Neural cell (in vitro differentiated cells): Measurements from ENCODE around the gene SH3PXD2A. TPM values are rescaled to one million over a fixed set of nuclear protein-coding genes. Genes with fewer than 3 reads are reported as not detected.

Experiments used
- H2AFZ ChIP-seq: fragments of 200-600, 300-800 bp; sonication (generic), shearing (Covaris generic); 2 replicates; pipeline ENCODE4 v1.6.0; 2014; ENCODE audit warnings: low read depth, mild to moderate bottlenecking, antibody characterized with exemption, low read length, moderate library complexity
- H3F3A ChIP-seq: fragments of 200-600 bp; shearing (Covaris generic); 2 replicates; pipeline ENCODE4 v1.6.1; 2016; ENCODE audit warnings: mild to moderate bottlenecking, moderate library complexity, mixed read lengths, antibody characterized with exemption, low read length; ENCODE audit not compliant: insufficient read depth, poor library complexity, severe bottlenecking
- H3K27ac ChIP-seq: fragments of 200-600, 300-800 bp; sonication (generic), shearing (Covaris generic); 2 replicates; pipeline ENCODE4 v1.5.1; 2014; ENCODE audit warnings: mild to moderate bottlenecking, low read length, moderate library complexity
- H3K27me3 ChIP-seq: fragments of 300-800, 200-600 bp; sonication (generic), shearing (Covaris generic); 2 replicates; pipeline ENCODE4 v1.6.0; 2014; ENCODE audit warnings: mild to moderate bottlenecking, low read depth, low read length, moderate library complexity; ENCODE audit not compliant: insufficient read depth
- H3K36me3 ChIP-seq: fragments of 300-800, 200-600 bp; sonication (generic), shearing (Covaris generic); 2 replicates; pipeline ENCODE4 v1.5.1; 2014; ENCODE audit warnings: mild to moderate bottlenecking, antibody characterized with exemption, low read length, moderate library complexity; ENCODE audit not compliant: insufficient read depth
- H3K4me2 ChIP-seq: fragments of 300-800, 200-600 bp; sonication (generic), shearing (Covaris generic); 2 replicates; pipeline ENCODE4 v1.6.0; 2014; ENCODE audit warnings: mild to moderate bottlenecking, low read length
- H3K4me3 ChIP-seq: fragments of 300-800, 200-600 bp; sonication (generic), shearing (Covaris generic); 2 replicates; pipeline ENCODE4 v1.5.1; 2014; ENCODE audit warnings: mild to moderate bottlenecking, low read length, moderate library complexity
- H3K79me2 ChIP-seq: fragments of 200-600 bp; shearing (Covaris generic); replicated peaks from 2 replicates; pipeline ENCODE4 v1.6.0; 2014; ENCODE audit warnings: mild to moderate bottlenecking, low read length, moderate library complexity; ENCODE audit not compliant: insufficient read depth
- H3K9ac ChIP-seq: fragments of 300-800, 200-600 bp; sonication (generic), shearing (Covaris generic); 2 replicates; pipeline ENCODE4 v1.6.1; 2016; ENCODE audit warnings: mild to moderate bottlenecking, low read length, mixed read lengths
- H3K9me2 ChIP-seq: fragments of 200-600 bp; shearing (Covaris generic); 2 replicates; pipeline ENCODE4 v1.6.1; 2016; ENCODE audit warnings: mild to moderate bottlenecking, low read length, mixed read lengths; ENCODE audit not compliant: insufficient read depth
- H3K9me3 ChIP-seq: fragments of 200-600, 300-800 bp; sonication (generic), shearing (Covaris generic); 2 replicates; pipeline ENCODE4 v1.6.1; 2016; ENCODE audit warnings: mild to moderate bottlenecking, mixed run types, low read length, moderate library complexity, mixed read lengths
- H4K20me1 ChIP-seq: fragments of 200-600 bp; shearing (Covaris generic); 2 replicates; pipeline ENCODE4 v1.6.1; 2016; ENCODE audit warnings: mild to moderate bottlenecking, mixed run types; ENCODE audit not compliant: insufficient read depth
- CTCF ChIP-seq: fragments of 450-650 bp; IDR thresholded peaks from 2 replicates; pipeline ENCODE4 v1.5.1; 2014; ENCODE audit warnings: antibody characterized with exemption, mild to moderate bottlenecking, moderate library complexity; ENCODE audit not compliant: poor library complexity, severe bottlenecking
- EZH2 ChIP-seq: fragments of 200-600, 300-800 bp; shearing (Covaris generic), sonication (generic); IDR thresholded peaks from 2 replicates; pipeline ENCODE4 v1.6.1; 2014; ENCODE audit warnings: antibody characterized with exemption, low read length, borderline replicate concordance, mild to moderate bottlenecking; ENCODE audit not compliant: insufficient read depth, poor library complexity, severe bottlenecking
- MXI1 ChIP-seq: fragments of 450-650 bp; conservative IDR thresholded peaks from 2 replicates; pipeline ENCODE4 v1.6.1; 2014; ENCODE audit warnings: antibody characterized with exemption, mild to moderate bottlenecking; ENCODE audit not compliant: poor library complexity, severe bottlenecking
- POLR2AphosphoS5 ChIP-seq: IDR thresholded peaks from 2 replicates; pipeline ENCODE4 v1.6.1; 2012
- RAD21 ChIP-seq: fragments of 450-650 bp; conservative IDR thresholded peaks from 2 replicates; pipeline ENCODE4 v1.6.1; 2014; ENCODE audit warnings: antibody characterized with exemption, mild to moderate bottlenecking, moderate library complexity
- REST ChIP-seq: IDR thresholded peaks from 2 replicates; pipeline ENCODE4 v1.6.1; 2012; ENCODE audit warnings: borderline replicate concordance
- SMC3 ChIP-seq: fragments of 450-650 bp; conservative IDR thresholded peaks from 2 replicates; pipeline ENCODE4 v1.6.1; 2014; ENCODE audit warnings: antibody characterized with exemption, mild to moderate bottlenecking, moderate library complexity; ENCODE audit not compliant: poor library complexity
- TAF1 ChIP-seq: IDR thresholded peaks from 2 replicates; pipeline ENCODE4 v1.6.1; 2012; ENCODE audit warnings: low read depth
- polyA plus RNA-seq: library from polyadenylated mRNA; depleted of rRNA; stranded (reverse); fragments of >200 nt; gene quantifications from 2 replicates; pipeline ENCODE4 v1.2.3, GENCODE V29; 2014

The SH3PXD2A gene
- polyA plus RNA-seq, 1 donor from 2014 or later: 5.2 TPM

GRCh38 chr10:103641326-103641725, 214.1 kb downstream of the SH3PXD2A start:
- no peak overlapping the region for H3K4me3 ChIP-seq
- no peak overlapping the region for H3K4me2 ChIP-seq
- no peaks in the 10 kb centered on the region for H3K36me3 ChIP-seq
- H3K9me3 ChIP-seq: no peaks in the 10 kb centered on the region
- H2AFZ ChIP-seq: no peak overlapping the region
- no peaks in the 10 kb centered on the region for H3K79me2 ChIP-seq
- no peak overlapping the region for H3K27ac ChIP-seq
- no peaks in the 10 kb centered on the region for H4K20me1 ChIP-seq
- H3K9me2 ChIP-seq: no peaks in the 10 kb centered on the region
- H3F3A ChIP-seq: no peaks in the 10 kb centered on the region
- H3K9ac ChIP-seq: no peak overlapping the region
- no peak for TF ChIP-seq EZH2
- H3K27me3 ChIP-seq: no peaks in the 10 kb centered on the region

- H3K9me2 ChIP-seq: no peaks in the 10 kb centered on the region
- no peak overlapping the region for H2AFZ ChIP-seq
- no peak overlapping the region for H3K9ac ChIP-seq
- no peak overlapping the region for H3K4me3 ChIP-seq
- no peaks in the 10 kb centered on the region for H3F3A ChIP-seq
- no peak for TF ChIP-seq MXI1
- TF ChIP-seq REST: no peak
- TF ChIP-seq RAD21: no peak
- no peak for TF ChIP-seq SMC3
- no peak for TF ChIP-seq TAF1
- TF ChIP-seq POLR2AphosphoS5: no peak
- no peaks in the 10 kb centered on the region for H4K20me1 ChIP-seq
- no peaks in the 10 kb centered on the region for H3K9me3 ChIP-seq
- H3K27me3 ChIP-seq: no peaks in the 10 kb centered on the region
- no peaks in the 10 kb centered on the region for H3K79me2 ChIP-seq
- H3K4me2 ChIP-seq: no peak overlapping the region
- H3K36me3 ChIP-seq: no peaks in the 10 kb centered on the region
- no peak overlapping the region for H3K27ac ChIP-seq
Observed at GRCh38 chr10:103640436-103641181, 214.8 kb downstream of the SH3PXD2A start.

- no peak overlapping the region for H3K9ac ChIP-seq
- no peaks in the 10 kb centered on the region for H3K9me2 ChIP-seq
- H4K20me1 ChIP-seq: no peaks in the 10 kb centered on the region
- H3K4me2 ChIP-seq: no peak overlapping the region
- H3F3A ChIP-seq: no peaks in the 10 kb centered on the region
- no peak overlapping the region for H2AFZ ChIP-seq
- no peak overlapping the region for H3K4me3 ChIP-seq
- TF ChIP-seq MXI1: no peak
- no peak for TF ChIP-seq CTCF
- no peaks in the 10 kb centered on the region for H3K36me3 ChIP-seq
- H3K27me3 ChIP-seq: no peaks in the 10 kb centered on the region
- H3K27ac ChIP-seq: no peak overlapping the region
- no peaks in the 10 kb centered on the region for H3K79me2 ChIP-seq
- H3K9me3 ChIP-seq: no peaks in the 10 kb centered on the region
Observed at GRCh38 chr10:103638948-103639347, 216.4 kb downstream of the SH3PXD2A start.
